Body of pancreas (tissue), 4 donors: ENCODE data around the gene KRTAP4-11. TPM values are rescaled to one million over a fixed set of nuclear protein-coding genes. Genes with fewer than 3 reads are reported as not detected.
"Not testable (repeated sequence)": the region's sequence is repeated elsewhere in the genome, so short reads cannot be mapped to it uniquely, and the experiment has no call there.

Source experiments
- ATAC-seq: fragments of 150-250 bp; one replicate; pipeline ENCODE4 v1.9.1; 2016
- DNase-seq, 4 donors: peaks; one replicate each; pipeline ENCODE4 v3.0.0-alpha.2; 2019
- H3K27ac ChIP-seq, 4 donors: fragments of 200-600 bp; sonication (generic); 1 replicate in 3 of 4; 2 replicates in 1 of 4; pipeline versions ENCODE4 v1.5.1 to v1.6.1; 2016 to 2019; ENCODE audit warnings: mild to moderate bottlenecking in 1 of 4, mixed read lengths in 1 of 4, moderate library complexity in 1 of 4
- H3K27me3 ChIP-seq, 2 donors: fragments of 200-600 bp; sonication (generic); one replicate each; pipeline ENCODE4 v1.6.0; 2016; ENCODE audit warnings: mild to moderate bottlenecking in 1 of 2
- H3K36me3 ChIP-seq, 2 donors: fragments of 200-600 bp; sonication (generic); replicated peaks in 1 of 2; 2 replicates each; pipeline ENCODE4 v1.5.1; 2016; ENCODE audit warnings: low read depth in 2 of 2; ENCODE audit not compliant: insufficient read depth in 1 of 2
- H3K4me1 ChIP-seq: fragments of 200-600 bp; sonication (generic); one replicate; pipeline ENCODE4 v1.6.0; 2016
- H3K4me3 ChIP-seq, 2 donors: fragments of 200-600 bp; sonication (generic); 1 replicate in 1 of 2; 2 replicates in 1 of 2; pipeline ENCODE4 v1.5.1; 2016 to 2019
- H3K9me3 ChIP-seq, 3 donors: fragments of 200-600 bp; sonication (generic); 1 replicate in 2 of 3; 2 replicates in 1 of 3; pipeline ENCODE4 v1.5.1; 2016
- POLR2A ChIP-seq, 3 donors: fragments of 450-650 bp; IDR thresholded peaks; one replicate each; pipeline ENCODE4 v1.6.1; 2016; ENCODE audit warnings: antibody characterized with exemption in 3 of 3, mild to moderate bottlenecking in 2 of 3
- WGBS, 2 donors: methylation state at CpG; one replicate each; pipeline ENCODE4 v1.1.5; 2017; 5-methylcytosine and 5-hydroxymethylcytosine counted together
- intact Hi-C: fragments of 100-400 bp; cut with DNase I; formaldehyde crosslinking; loops from one replicate; pipeline ENCODE4 v1.15.1; 2023
- total RNA-seq, 2 donors: library from RNA; depleted of rRNA; stranded (reverse); fragments of >200 nt; gene quantifications; one replicate each; pipeline ENCODE4 v1.1.0, GENCODE V29; 2016
- TF ChIP-seq, protein P1 (sequence below), 7 experiments: fragments of 450-650 bp in 4 of 7; fragments of 200-600 bp in 3 of 7; sonication (generic) in 3 of 7; IDR thresholded peaks; one replicate each; pipeline ENCODE4 v1.5.1; 2016 to 2019; ENCODE audit warnings: antibody characterized with exemption in 7 of 7

KRTAP4-11 gene
- not detected for total RNA-seq

DNA sequence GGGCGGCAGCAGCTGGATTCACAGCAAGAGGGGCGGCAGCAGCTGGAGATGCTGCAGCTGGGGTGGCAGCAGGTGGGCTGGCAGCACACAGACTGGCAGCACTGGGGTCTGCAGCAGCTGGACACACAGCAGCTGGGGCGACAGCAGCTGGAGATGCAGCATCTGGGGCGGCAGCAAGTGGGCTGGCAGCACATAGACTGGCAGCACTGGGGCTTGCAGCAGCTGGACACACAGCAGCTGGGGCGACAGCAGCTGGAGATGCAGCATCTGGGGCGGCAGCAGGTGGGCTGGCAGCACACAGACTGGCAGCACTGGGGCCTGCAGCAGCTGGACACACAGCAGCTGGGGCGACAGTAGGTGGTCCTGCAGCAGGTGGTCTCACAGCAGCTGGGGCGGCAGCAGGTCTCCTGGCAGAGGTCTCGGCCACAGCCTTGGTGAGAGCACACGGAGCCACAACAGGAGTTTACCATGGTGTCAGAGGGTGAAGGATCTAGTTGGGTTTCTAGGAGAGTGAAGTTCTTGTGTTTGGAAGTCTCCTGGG, at the start of gene KRTAP4-11:
Gene KRTAP4-11, minus strand, starts transcription at position 528 of the 541 bp plus-strand sequence. Its CDS starts 58 bp downstream, at position 470.
- H3K4me1 ChIP-seq, H3K27me3 ChIP-seq, H3K9me3 ChIP-seq, H3K4me3 ChIP-seq, intact Hi-C loops, DNase-seq, H3K36me3 ChIP-seq, H3K27ac ChIP-seq, ATAC-seq: not testable (repeated sequence)
- WGBS, 2 donors: 55 to 66% methylated on average over 8 to 9 of the region's 10 CpGs

DNA sequence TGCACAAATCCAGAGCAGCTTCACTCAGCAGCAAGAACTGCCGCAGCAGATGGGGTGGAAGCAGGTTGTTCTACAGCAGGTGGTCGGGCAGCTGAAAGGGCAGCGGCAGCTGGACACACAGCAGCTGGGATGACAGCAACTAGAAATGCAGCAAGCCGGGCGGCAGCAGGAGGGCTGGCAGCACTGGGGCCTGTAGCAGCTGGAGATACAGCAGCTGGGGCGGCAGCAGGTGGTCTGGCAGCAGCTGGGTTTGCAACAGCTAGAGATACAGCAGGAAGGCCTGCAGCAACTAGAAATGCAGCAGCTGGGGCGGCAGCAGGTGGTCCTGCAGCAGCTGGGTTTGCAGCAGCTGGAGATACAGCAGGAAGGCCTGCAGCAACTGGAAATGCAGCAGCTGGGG, 49.4 kb upstream of the KRTAP4-11 start:
- Histone ChIP-seq H3K27me3 (no peaks in the 10 kb centered on the region), H3K27ac (no peak overlapping the region), H3K4me3 (no peak overlapping the region), H3K9me3 (no peaks in the 10 kb centered on the region), H3K4me1 (no peaks in the 10 kb centered on the region), H3K36me3 (no peaks in the 10 kb centered on the region)
- no peak for DNase-seq
- ATAC-seq: no peak
- TF ChIP-seq POLR2A (IDR thresholded peaks at IDR 0.05): no peak
- TF ChIP-seq, protein P1, sequence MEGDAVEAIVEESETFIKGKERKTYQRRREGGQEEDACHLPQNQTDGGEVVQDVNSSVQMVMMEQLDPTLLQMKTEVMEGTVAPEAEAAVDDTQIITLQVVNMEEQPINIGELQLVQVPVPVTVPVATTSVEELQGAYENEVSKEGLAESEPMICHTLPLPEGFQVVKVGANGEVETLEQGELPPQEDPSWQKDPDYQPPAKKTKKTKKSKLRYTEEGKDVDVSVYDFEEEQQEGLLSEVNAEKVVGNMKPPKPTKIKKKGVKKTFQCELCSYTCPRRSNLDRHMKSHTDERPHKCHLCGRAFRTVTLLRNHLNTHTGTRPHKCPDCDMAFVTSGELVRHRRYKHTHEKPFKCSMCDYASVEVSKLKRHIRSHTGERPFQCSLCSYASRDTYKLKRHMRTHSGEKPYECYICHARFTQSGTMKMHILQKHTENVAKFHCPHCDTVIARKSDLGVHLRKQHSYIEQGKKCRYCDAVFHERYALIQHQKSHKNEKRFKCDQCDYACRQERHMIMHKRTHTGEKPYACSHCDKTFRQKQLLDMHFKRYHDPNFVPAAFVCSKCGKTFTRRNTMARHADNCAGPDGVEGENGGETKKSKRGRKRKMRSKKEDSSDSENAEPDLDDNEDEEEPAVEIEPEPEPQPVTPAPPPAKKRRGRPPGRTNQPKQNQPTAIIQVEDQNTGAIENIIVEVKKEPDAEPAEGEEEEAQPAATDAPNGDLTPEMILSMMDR (IDR thresholded peaks at IDR 0.05): no peak
- 63 to 65% methylated on average over 3 to 7 of the region's 7 CpGs for WGBS, 2 donors
- intact Hi-C loops: no loop called here

DNA sequence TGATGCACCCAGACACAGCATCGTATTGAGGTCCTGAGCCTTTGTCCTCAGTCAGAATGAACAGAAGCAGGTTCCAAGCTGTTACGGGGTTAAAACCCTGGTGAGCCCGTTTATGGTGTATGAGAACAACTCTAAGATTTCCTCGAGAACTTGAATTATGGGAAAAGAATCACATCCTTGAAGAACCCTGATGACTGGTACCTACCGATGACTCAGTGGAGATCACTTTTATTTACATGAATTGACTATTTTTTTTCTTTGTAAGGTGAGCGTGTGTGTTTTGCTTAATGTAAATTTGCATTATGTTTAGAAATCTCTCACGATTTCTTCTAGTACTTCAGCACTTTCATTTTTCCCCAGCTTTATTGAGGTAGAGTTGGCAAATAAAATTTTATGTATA, 45.7 kb upstream of the KRTAP4-11 start:
- 53 to 60% methylated on average over 7 of the region's 7 CpGs for WGBS, 2 donors

DNA sequence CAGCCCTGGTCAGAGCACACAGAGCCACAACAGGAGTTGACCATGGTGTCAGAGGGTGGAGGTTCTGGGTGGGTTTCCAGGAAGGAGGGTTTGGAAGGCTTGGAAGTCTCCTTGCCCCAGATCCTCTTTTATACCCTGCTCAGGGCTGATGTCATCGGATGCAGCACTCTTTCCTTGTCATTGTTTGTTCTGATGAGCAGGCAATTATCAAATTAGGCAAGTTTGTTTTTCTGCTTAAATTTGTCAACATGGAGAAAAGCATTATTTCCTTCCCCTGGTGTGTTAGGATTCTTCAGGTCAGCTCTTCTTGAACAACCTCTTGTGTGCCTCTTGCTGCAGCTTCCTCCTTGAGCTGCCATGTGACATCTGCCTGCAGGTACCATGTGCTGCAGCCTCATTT, 42.5 kb upstream of the KRTAP4-11 start, which contains the start of gene KRTAP4-4:
Gene KRTAP4-4, minus strand, starts transcription at position 101 of the 400 bp plus-strand sequence. Its CDS starts 57 bp downstream, at position 44.
- no peak for TF ChIP-seq POLR2A (IDR thresholded peaks at IDR 0.05)
- TF ChIP-seq, protein P1 (IDR thresholded peaks at IDR 0.05): no peak
- intact Hi-C loops: no loop called here
- Histone ChIP-seq H3K9me3 (no peaks in the 10 kb centered on the region), H3K36me3 (no peaks in the 10 kb centered on the region), H3K4me1 (no peaks in the 10 kb centered on the region), H3K27me3 (no peaks in the 10 kb centered on the region), H3K27ac (no peak within 1 kb of the TSS), H3K4me3 (no peak within 1 kb of the TSS)
- WGBS, 2 donors: 61 to 82% methylated on average over 1 of the region's 1 CpG
- ATAC-seq: no peak
- DNase-seq: no peak

More for the DNA sequence above, 45.7 kb upstream of the KRTAP4-11 start:
- TF ChIP-seq, protein P1 (IDR thresholded peaks at IDR 0.05): no peak
- TF ChIP-seq POLR2A (IDR thresholded peaks at IDR 0.05): no peak
- Histone ChIP-seq H3K27ac (no peak overlapping the region), H3K4me3 (no peak overlapping the region), H3K4me1 (no peaks in the 10 kb centered on the region), H3K27me3 (no peaks in the 10 kb centered on the region), H3K36me3 (no peaks in the 10 kb centered on the region), H3K9me3 (no peaks in the 10 kb centered on the region)
- DNase-seq (no peak), ATAC-seq (no peak)
- intact Hi-C loops: no loop called here

DNA sequence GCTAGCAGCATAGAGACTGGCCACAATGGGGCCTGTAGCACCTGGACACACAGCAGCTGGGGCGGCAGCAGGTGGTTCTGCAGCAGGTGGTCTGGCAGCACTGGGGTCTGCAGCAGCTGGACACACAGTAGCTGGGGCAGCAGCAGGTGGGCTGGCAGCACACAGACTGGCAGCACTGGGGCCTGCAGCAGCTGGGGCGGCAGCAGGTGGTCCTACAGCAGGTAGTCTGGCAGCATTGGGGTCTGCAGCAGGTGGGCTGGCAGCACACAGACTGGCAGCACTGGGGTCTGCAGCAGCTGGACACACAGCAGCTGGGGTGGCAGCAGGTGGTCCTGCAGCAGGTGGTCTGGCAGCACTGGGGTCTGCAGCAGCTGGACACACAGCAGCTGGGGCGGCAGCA, 42.0 kb upstream of the KRTAP4-11 start:
- WGBS, 2 donors: 78 to 80% methylated on average over 2 to 3 of the region's 3 CpGs
- H3K4me3 ChIP-seq, H3K9me3 ChIP-seq, H3K27me3 ChIP-seq, H3K4me1 ChIP-seq, DNase-seq, intact Hi-C loops, H3K36me3 ChIP-seq, ATAC-seq, H3K27ac ChIP-seq: not testable (repeated sequence)

DNA sequence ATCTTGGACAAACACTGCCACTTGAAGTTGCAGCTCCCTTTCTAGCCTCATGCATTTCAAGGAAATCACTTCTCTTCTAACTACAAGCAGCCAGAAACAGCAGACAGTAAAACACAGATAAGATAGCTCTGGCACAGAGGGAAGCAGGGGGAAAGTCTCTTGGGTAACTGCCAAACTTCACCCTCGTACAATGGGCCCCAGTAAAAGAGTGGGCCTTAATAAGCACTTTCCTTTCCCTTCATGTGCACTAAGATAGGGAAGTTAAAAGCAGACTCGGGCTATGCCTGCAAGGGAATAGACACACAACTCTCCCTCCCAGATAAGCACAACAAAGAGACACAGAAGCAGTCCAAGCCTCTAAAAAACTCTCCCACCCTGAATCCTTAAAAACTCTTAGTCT, 35.7 kb upstream of the KRTAP4-11 start:
- H3K27me3 ChIP-seq: no peaks in the 10 kb centered on the region

More for the DNA sequence above, 35.7 kb upstream of the KRTAP4-11 start:
- ATAC-seq (no peak), DNase-seq (no peak)
- Histone ChIP-seq H3K4me1 (no peaks in the 10 kb centered on the region), H3K9me3 (no peaks in the 10 kb centered on the region), H3K27ac (no peak overlapping the region), H3K36me3 (no peaks in the 10 kb centered on the region), H3K4me3 (no peak overlapping the region)
- TF ChIP-seq, protein P1 (IDR thresholded peaks at IDR 0.05): no peak
- TF ChIP-seq POLR2A (IDR thresholded peaks at IDR 0.05): no peak
- intact Hi-C loops: no loop called here
- WGBS, 2 donors: 27 to 29% methylated on average over 2 of the region's 2 CpGs
